SK-MEL-5 (cell line): ENCODE data around the gene MFAP2. TPM values are rescaled to one million over a fixed set of nuclear protein-coding genes. Genes with fewer than 3 reads are reported as not detected.
"Not testable (repeated sequence)": the region's sequence is repeated elsewhere in the genome, so short reads cannot be mapped to it uniquely, and the experiment has no call there.

Experiments used
- DNase-seq: peaks from one replicate; pipeline ENCODE4 v3.0.0-alpha.2; 2016; ENCODE audit warnings: low read depth, low spot score
- in situ Hi-C: cut with HindIII; loops from 2 replicates; pipeline ENCODE4 v1.10.0; 2016; ENCODE audit warnings: low sequenced_read_pairs, high pct_unique_total_duplicates, low pct_unique_long_range_greater_than_20kb
- total RNA-seq: library from RNA; depleted of rRNA; stranded (reverse); fragments of >200 nt; shearing (Covaris generic); gene quantifications from 2 replicates; pipeline ENCODE4 v1.2.3, GENCODE V29; 2014

The MFAP2 gene
- total RNA-seq, 1 experiment from 2014 or later = 0.40 TPM

GRCh38 chr1:16952376-16952775 is 28.0 kb downstream of the MFAP2 start:
- DNase-seq, in situ Hi-C loops: not testable (repeated sequence)

GRCh38 chr1:16949026-16949425 is 31.4 kb downstream of the MFAP2 start:
- DNase-seq, in situ Hi-C loops: not testable (repeated sequence)

GRCh38 chr1:16948282-16948891 is 32.0 kb downstream of the MFAP2 start:
- DNase-seq, in situ Hi-C loops: not testable (repeated sequence)

- in situ Hi-C loops = no loop called here
These were observed 33.8 kb downstream of the MFAP2 start for GRCh38 chr1:16946646-16947045.

GRCh38 chr1:16946185-16946584 is 34.2 kb downstream of the MFAP2 start:
- in situ Hi-C loops = not testable (repeated sequence)

More at GRCh38 chr1:16946646-16947045, 33.8 kb downstream of the MFAP2 start:
- no peak for DNase-seq

GRCh38 chr1:16945512-16945911 is 34.9 kb downstream of the MFAP2 start:
- in situ Hi-C loops, DNase-seq: not testable (repeated sequence)

More at GRCh38 chr1:16946185-16946584, 34.2 kb downstream of the MFAP2 start:
- not testable (repeated sequence) for DNase-seq

- in situ Hi-C loops = no loop called here
- no peak for DNase-seq
These were observed 36.4 kb downstream of the MFAP2 start for GRCh38 chr1:16944038-16944437.

GRCh38 chr1:16939386-16940180 is 40.8 kb downstream of the MFAP2 start:
- DNase-seq, in situ Hi-C loops: not testable (repeated sequence)

GRCh38 chr1:16938351-16939321 is 41.8 kb downstream of the MFAP2 start:
- in situ Hi-C loops = no loop called here
- no peak for DNase-seq

- DNase-seq, in situ Hi-C loops: not testable (repeated sequence)
These were observed 43.8 kb downstream of the MFAP2 start for GRCh38 chr1:16936580-16936979.

- DNase-seq, in situ Hi-C loops: not testable (repeated sequence)
These were observed 46.5 kb downstream of the MFAP2 start for GRCh38 chr1:16933945-16934344.

- in situ Hi-C loops = not testable (repeated sequence)
These were observed 49.0 kb downstream of the MFAP2 start for GRCh38 chr1:16931206-16931934.

GRCh38 chr1:16929146-16930041 is 51.0 kb downstream of the MFAP2 start:
- in situ Hi-C loops, DNase-seq: not testable (repeated sequence)

More at GRCh38 chr1:16931206-16931934, 49.0 kb downstream of the MFAP2 start:
- DNase-seq = not testable (repeated sequence)

- in situ Hi-C loops = no loop called here
These were observed 52.5 kb downstream of the MFAP2 start for GRCh38 chr1:16927711-16928485.

GRCh38 chr1:16927256-16927655 is 53.2 kb downstream of the MFAP2 start:
- in situ Hi-C loops = no loop called here

More at GRCh38 chr1:16927711-16928485, 52.5 kb downstream of the MFAP2 start:
- no peak for DNase-seq

More at GRCh38 chr1:16927256-16927655, 53.2 kb downstream of the MFAP2 start:
- no peak for DNase-seq
